Measurements from ENCODE around the gene P3H4. TPM values are rescaled to one million over a fixed set of nuclear protein-coding genes. Genes with fewer than 3 reads are reported as not detected.
"Not testable (repeated sequence)": the region's sequence is repeated elsewhere in the genome, so short reads cannot be mapped to it uniquely, and the experiment has no call there.

P3H4 gene
- total RNA-seq, 2 experiments from 2014 or later, result 1.3 to 2.3 TPM

- Mint-ChIP-seq H3K4me3 (peak overlapping the region; percentile 92), H3K4me1 (ENCODE audit: low read depth) (peaks cover 19% of the 10 kb centered on the region), H3K9me3 (no peaks in the 10 kb centered on the region), H3K27me3 (no peaks in the 10 kb centered on the region), H3K27ac (peak overlapping the region; percentile 61), H3K36me3 (ENCODE audit: low read depth) (peaks cover 31% of the 10 kb centered on the region)
- intact Hi-C loops (cut with DNase I, micrococcal nuclease), result no loop called here
- ChIA-PET POLR2A (interaction anchor here (1.1 to 2.2 kb wide), 3 partner anchors 9 to 30 kb away, joined by 3 to 10 read pairs (median 7); partner anchors contain the start of genes KLHL11 and P3H4), CTCF (interaction anchor here (1.2 kb wide), 1 partner anchor 14 kb away, joined by 3 read pairs; no protein-coding TSS in a partner anchor)
- DNase-seq (no peak), ATAC-seq (ENCODE audit: poor library complexity) (no peak)
- TF ChIP-seq CTCF (IDR thresholded peaks at IDR 0.05), result no peak
- Histone ChIP-seq H3K27me3 (ENCODE audit: control insufficient read depth in 1 of 2, insufficient read depth in 2 of 2, low read length in 2 of 2) (no peaks in the 10 kb centered on the region), H3K27ac (ENCODE audit: low read depth in 1 of 2, low read length in 2 of 2) (no peak overlapping the region), H3K4me3 (ENCODE audit: low read length) (peak overlapping the region; percentile 69), H3K36me3 (ENCODE audit: insufficient read depth, low read length) (peaks cover 14% of the 10 kb centered on the region), H3K9me3 (ENCODE audit: control insufficient read depth in 1 of 2, insufficient read depth in 1 of 2, low read length in 2 of 2) (no peaks in the 10 kb centered on the region), H3K4me1 (ENCODE audit: insufficient read depth, low read length) (peaks cover 17% of the 10 kb centered on the region)
Observed at GRCh38 chr17:41835214-41835799, 23.6 kb upstream of the P3H4 start.

GRCh38 chr17:41829961-41830360 lies 18.2 kb upstream of the P3H4 start:
- intact Hi-C loops (cut with DNase I, micrococcal nuclease); H3K27ac ChIP-seq (ENCODE audit: low read depth in 1 of 2, low read length in 2 of 2); DNase-seq; H3K27me3 Mint-ChIP-seq; H3K27ac Mint-ChIP-seq; H3K4me1 ChIP-seq (ENCODE audit: insufficient read depth, low read length); H3K9me3 ChIP-seq (ENCODE audit: control insufficient read depth in 1 of 2, insufficient read depth in 1 of 2, low read length in 2 of 2); H3K9me3 Mint-ChIP-seq; H3K27me3 ChIP-seq (ENCODE audit: control insufficient read depth in 1 of 2, insufficient read depth in 2 of 2, low read length in 2 of 2); H3K4me3 Mint-ChIP-seq; H3K4me1 Mint-ChIP-seq (ENCODE audit: low read depth); POLR2A ChIA-PET; ATAC-seq (ENCODE audit: poor library complexity); H3K4me3 ChIP-seq (ENCODE audit: low read length): not testable (repeated sequence)
- peaks cover 29% of the 10 kb centered on the region for H3K36me3 ChIP-seq (ENCODE audit: insufficient read depth, low read length)
- CTCF ChIA-PET, result interaction anchor here (1.4 kb wide), 1 partner anchor 92 kb away, joined by 3 read pairs; no protein-coding TSS in a partner anchor
- H3K36me3 Mint-ChIP-seq (ENCODE audit: low read depth), result peaks cover 45% of the 10 kb centered on the region

- peaks cover 21% of the 10 kb centered on the region for H3K36me3 Mint-ChIP-seq (ENCODE audit: low read depth)
- ATAC-seq (ENCODE audit: poor library complexity) (no peak), DNase-seq (no peak)
- intact Hi-C loops (cut with DNase I, micrococcal nuclease), result no loop called here
- Histone ChIP-seq H3K27me3 (ENCODE audit: control insufficient read depth in 1 of 2, insufficient read depth in 2 of 2, low read length in 2 of 2) (no peaks in the 10 kb centered on the region), H3K9me3 (ENCODE audit: control insufficient read depth in 1 of 2, insufficient read depth in 1 of 2, low read length in 2 of 2) (no peaks in the 10 kb centered on the region), H3K4me1 (ENCODE audit: insufficient read depth, low read length) (no peaks in the 10 kb centered on the region), H3K27ac (ENCODE audit: low read depth in 1 of 2, low read length in 2 of 2) (no peak overlapping the region), H3K36me3 (ENCODE audit: insufficient read depth, low read length) (peaks cover 15% of the 10 kb centered on the region), H3K4me3 (ENCODE audit: low read length) (no peak overlapping the region)
- no peak overlapping the region for H3K27ac Mint-ChIP-seq
- H3K4me1 Mint-ChIP-seq (ENCODE audit: low read depth), result no peaks in the 10 kb centered on the region
- ChIA-PET CTCF (no interaction called here), POLR2A (no interaction called here)
- H3K27me3 Mint-ChIP-seq, result no peaks in the 10 kb centered on the region
- TF ChIP-seq CTCF (IDR thresholded peaks at IDR 0.05), result no peak
- no peaks in the 10 kb centered on the region for H3K9me3 Mint-ChIP-seq
- no peak overlapping the region for H3K4me3 Mint-ChIP-seq
Observed at GRCh38 chr17:41825175-41825845, 13.6 kb upstream of the P3H4 start.
